Spleen (tissue), 7 donors: ENCODE results near the gene CCDC92B.

Experiments used
- CTCF ChIP-seq, 11 experiments: fragments of 200-600 bp in 7 of 11; fragments of 450-650 bp in 4 of 11; sonication (generic) in 4 of 11; IDR thresholded peaks in 8 of 11; conservative IDR thresholded peaks in 3 of 11; 1 replicate in 7 of 11; 2 replicates in 4 of 11; pipeline versions ENCODE4 v1.4.0 to v1.8.0; 2016 to 2021; ENCODE audit warnings: antibody characterized with exemption in 11 of 11, inconsistent platforms in 4 of 11, mild to moderate bottlenecking in 1 of 11
- POLR2A ChIP-seq, 3 donors: fragments of 450-650 bp; IDR thresholded peaks; one replicate each; pipeline ENCODE4 v1.5.1; 2017; ENCODE audit warnings: antibody characterized with exemption in 3 of 3, mild to moderate bottlenecking in 1 of 3
- donor health status: DM: no; HTN: no; CAD: no; lungs with moderate emphysema.
- donor health status: DM: no; HTN: no; CAD: no.
- donor health status: DM: no; HTN: no; CAD: no.

GRCh38 chr17:2716649-2717048 is 32.8 kb downstream of the CCDC92B start:
- TF ChIP-seq CTCF (IDR thresholded peaks at IDR 0.05 in 8 of 11, conservative IDR thresholded peaks at IDR 0.05 in 3 of 11): no peak
- TF ChIP-seq POLR2A (IDR thresholded peaks at IDR 0.05): no peak
